ENCODE results near the gene PSMB7.
A peak's percentile ranks its signal among the peaks of the same experiment; 100 is the strongest.

PSMB7 gene

DNA sequence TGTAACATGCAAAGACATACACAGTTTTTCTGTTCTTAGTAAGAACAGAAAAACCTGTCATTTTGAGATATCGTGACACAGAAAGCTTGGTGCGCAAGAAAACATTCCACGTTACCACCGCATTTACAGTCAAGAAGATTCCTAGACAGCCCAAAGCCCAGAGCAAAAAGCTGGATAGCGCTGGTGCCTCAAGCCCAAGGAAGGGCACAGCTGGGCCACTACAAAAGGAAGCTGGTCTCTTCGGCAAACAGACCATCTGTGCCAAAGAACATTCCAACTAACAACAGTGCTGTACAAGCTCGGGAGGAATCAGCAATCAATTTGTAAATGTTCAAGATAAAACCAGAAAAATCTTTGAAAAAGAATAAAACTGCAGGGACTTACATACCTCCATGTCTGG lies 31.0 kb downstream of the PSMB7 start:
- no peak for DNase-seq (ENCODE audit: low read depth)

GRCh38 chr9:124381170-124381945 lies 33.9 kb downstream of the PSMB7 start:
- DNase-seq (ENCODE audit: low read depth), result peak; percentile 72

DNA sequence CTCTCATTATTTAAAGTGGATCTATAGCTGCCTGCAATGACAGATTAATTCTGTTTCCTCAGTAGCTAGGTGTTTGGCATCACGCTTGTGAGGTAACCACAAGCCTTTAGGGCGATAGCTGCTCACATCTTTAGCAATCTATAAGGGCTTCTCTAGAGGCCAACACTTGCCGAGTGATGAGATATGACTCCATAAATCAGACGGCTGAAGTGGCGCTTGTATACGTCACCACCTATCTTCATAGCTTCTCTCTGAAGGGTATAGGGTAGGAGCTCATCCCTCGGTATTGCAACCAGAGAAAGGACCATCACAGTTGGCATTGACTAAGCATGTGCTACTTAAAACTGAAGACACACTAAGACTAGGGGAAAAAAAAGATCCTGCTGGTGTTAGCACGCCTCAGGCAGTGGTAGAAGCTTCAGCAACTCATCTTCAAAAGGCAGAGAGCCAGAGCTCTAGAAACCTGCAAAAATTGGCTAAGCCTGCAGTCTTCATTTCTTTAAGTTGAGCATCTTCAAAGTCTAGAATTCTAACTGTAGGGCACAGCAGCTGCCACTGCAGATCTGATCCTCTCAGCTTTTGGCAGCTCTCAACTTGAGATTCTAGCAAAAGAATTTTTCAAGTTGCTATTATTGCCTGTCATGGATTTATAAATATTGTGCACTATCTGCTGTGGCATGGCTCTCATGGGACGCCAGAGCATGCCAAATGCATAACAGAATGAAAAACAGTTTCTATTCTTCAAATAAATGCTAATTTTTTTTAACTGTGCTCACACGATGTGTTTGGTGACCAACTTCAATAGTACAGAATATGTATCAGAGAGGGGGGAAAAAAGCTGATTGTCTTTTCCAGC lies 37.5 kb downstream of the PSMB7 start:
- no peak for DNase-seq (ENCODE audit: low read depth)

- DNase-seq (ENCODE audit: low read depth), result no peak
Observed at GRCh38 chr9:124376329-124376728, 38.9 kb downstream of the PSMB7 start.

GRCh38 chr9:124375726-124376125 lies 39.5 kb downstream of the PSMB7 start:
- no peak for DNase-seq (ENCODE audit: low read depth)

DNA sequence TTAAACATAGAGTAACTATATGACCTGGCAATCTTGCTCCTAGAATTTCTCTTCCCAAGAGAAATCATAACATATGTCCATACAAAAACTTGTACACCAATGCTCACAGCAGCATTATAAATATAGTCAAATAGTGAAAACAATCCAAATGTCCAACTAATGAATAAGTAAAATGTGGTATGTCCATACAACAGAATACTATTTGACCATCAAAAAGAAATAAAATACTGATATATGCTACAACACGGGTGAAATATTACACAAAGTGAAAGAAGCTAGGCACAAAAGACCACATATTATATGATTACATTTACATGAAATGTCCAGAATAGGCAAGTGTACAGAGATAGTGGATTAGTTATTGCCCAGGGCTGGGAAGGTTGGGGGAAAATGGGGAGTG lies 41.4 kb downstream of the PSMB7 start:
- DNase-seq (ENCODE audit: low read depth), result no peak

GRCh38 chr9:124373386-124373785 lies 41.9 kb downstream of the PSMB7 start:
- DNase-seq (ENCODE audit: low read depth), result no peak

DNA sequence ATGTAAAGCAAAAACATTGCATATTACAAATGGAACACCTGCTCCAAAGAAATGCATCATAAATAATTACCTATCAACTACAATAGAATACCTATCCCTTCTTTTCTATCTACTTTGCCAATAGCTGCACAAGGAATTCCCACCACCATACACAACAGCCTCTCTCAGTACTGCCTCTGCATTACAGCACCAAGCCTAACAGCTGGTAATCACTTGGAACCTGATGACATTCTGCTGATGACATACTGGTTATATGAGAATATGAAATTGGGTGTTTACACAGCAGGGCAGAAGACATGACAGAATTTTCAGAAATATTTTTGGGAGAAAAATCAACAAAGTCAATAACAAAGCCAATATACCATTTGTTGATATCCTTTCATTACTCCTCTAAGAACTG lies 43.2 kb downstream of the PSMB7 start:
- peak; percentile 29 for DNase-seq (ENCODE audit: low read depth)

- peak; percentile 78 for DNase-seq (ENCODE audit: low read depth)
Observed at GRCh38 chr9:124370896-124371582, 44.2 kb downstream of the PSMB7 start.

DNA sequence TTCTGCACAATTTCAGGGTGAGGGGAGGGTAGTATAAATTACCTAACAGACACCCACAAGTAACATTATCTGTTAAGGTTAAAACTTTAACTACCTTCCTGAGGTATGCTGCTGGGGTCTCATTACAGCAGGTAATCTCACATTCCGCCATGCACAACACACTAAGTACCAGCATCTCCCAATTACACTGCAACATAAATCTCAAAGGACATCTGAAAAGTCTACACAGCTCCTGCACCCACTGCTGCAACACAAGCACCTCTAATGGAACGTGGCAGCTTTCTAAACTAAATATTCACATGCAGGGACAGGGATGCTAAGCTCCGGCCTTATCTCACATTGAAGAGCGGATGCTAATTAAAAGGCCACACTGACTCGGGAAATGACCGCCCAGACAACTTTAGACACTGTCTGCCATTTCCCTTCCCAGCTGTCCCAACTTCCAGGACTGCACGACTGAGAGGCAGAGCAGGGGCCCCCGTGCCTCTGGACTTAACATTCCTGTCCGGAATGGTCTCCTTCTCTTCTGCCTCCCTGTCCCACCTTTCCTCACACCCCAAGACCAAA lies 45.9 kb downstream of the PSMB7 start:
- no peak for DNase-seq (ENCODE audit: low read depth)

DNA sequence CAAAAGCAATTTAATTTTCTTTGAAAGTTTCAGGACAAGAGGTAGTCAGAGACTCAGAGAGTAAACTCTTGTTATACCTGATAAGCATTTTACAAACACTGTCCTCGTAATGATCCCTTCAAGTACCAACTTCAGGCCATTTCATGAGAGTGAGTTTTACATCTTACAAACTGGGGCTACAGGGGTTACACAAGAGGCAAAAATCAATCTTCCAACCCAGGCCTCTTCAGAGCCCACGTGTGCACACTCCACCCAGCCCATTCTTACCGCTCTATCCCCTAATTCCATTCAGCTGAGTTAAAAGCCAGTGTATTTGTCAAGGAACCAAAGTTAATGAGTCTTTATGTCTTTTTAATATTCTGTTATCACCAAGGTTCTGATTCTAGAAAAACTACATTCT lies 46.5 kb downstream of the PSMB7 start:
- DNase-seq (ENCODE audit: low read depth), result no peak

DNA sequence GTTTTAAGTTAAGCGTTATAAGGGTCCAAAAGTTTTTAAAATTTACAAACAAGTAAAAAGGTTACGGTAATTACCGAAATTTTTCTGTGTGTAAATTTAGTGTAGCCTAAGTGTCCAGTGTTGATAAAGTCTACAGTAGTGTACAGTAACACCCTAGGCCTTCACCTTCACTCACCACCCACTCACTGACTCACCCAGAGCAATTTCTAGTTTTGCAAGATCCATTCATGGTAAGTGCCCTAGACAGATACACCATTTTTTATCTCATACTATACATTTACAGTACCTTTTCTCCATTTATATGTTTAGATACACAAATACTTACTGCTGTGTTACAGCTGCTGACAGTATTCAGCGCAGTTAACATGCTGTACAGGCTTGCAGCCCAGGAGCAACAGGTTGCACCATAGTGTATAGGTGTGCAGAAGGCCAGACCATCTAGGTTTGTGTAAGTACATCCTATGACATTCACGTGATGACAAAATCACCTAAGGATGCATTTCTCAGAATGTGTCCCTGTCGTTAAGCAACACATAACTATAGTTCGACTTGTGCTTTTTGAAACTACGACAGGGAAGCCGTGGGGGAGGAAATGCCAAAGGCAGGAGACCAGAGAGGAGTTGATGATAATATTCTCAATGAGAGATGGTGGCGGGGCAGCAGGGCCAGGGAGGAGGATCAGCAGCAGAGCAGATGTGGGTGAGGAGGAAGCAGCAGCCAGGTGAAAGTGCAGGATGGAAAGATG lies 48.6 kb downstream of the PSMB7 start:
- peak; percentile 85 for DNase-seq (ENCODE audit: low read depth)

DNA sequence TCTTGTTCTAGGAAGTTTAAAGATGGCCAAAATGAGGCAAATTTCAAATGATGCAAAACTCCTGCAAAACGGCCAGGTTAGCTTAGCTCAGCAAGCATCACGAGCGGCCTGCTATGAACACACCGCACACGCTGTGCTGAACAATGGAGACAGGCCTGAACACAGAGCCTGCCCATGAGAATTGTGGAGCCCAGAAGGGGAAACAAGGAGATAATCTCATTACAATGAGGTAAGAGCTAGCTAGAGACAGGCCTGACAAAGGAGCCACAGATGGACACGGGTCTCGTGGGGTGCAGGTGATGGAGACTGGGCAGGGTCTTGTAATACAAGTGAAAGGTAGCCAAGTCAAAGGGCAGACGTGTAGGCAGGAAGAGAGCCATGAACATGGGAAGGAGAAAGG lies 50.2 kb downstream of the PSMB7 start:
- DNase-seq (ENCODE audit: low read depth), result no peak

- no peak for DNase-seq (ENCODE audit: low read depth)
Observed at GRCh38 chr9:124364141-124364540, 51.1 kb downstream of the PSMB7 start.

GRCh38 chr9:124363326-124364096 lies 51.7 kb downstream of the PSMB7 start:
- no peak for DNase-seq (ENCODE audit: low read depth)

GRCh38 chr9:124361128-124361527 lies 54.1 kb downstream of the PSMB7 start:
- no peak for DNase-seq (ENCODE audit: low read depth)

- no peak for DNase-seq (ENCODE audit: low read depth)
Observed at GRCh38 chr9:124359855-124360678, 55.2 kb downstream of the PSMB7 start.

GRCh38 chr9:124359426-124359825 lies 55.8 kb downstream of the PSMB7 start:
- DNase-seq (ENCODE audit: low read depth), result no peak

- no peak for DNase-seq (ENCODE audit: low read depth)
Observed at GRCh38 chr9:124358631-124359030, 56.6 kb downstream of the PSMB7 start.
